ENCODE measurements around the gene RCBTB2. TPM values are rescaled to one million over a fixed set of nuclear protein-coding genes. Genes with fewer than 3 reads are reported as not detected.

RCBTB2 gene
- total and polyA plus RNA-seq, 2 donors (not counting 3 experiments of a cell fraction or from before 2014, with no cell fraction given) = 10.7 to 12.6 TPM

DNA sequence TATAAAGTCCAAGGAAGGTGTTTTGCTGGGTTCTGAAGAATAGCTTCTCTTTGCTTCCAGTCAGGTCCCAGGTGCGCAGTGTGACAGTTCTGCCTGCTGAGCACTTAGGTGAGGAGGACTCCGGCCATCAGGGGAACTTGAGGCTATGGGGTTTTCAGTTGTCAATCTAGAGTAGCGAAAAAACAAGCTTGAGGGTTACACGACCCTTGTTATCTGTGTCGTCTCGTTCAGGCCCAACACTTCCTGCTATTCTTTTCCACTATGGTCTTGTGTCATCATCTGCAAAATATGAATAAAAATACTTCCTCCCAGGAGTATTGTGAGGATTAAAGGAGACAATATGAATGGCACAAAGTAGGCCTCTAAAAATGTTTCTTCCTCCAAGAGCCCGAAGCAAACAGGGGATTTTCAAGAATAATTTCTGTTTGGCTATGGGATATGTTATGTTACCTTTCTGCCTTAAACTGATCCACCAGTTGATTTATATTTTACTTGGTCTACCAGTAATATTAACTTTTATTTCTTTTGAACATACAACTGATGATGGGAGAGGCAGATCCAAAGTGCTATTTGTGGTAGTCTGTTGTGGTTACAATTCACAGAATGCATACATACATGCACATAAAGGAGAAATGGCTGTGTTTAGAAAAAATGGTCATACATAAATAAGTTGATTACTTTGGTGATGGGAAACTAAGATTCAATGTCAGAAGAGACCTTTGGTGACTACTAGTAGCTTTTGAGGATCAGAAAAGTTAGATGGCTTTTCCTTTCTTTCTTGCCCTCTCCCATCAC lies 40.5 kb upstream of the RCBTB2 start:
- Histone ChIP-seq H3K4me2 (ENCODE audit: insufficient read depth, low read length) (peak overlapping the region; percentile 3), H2AFZ (ENCODE audit: low read depth, low read length) (peak overlapping the region; percentile 14), H3K27ac (ENCODE audit: insufficient read depth, low read depth, low read length) (no peak overlapping the region), H3K4me1 (ENCODE audit: control insufficient read depth, extremely low read depth, insufficient read depth, low read length) (peaks cover 9% of the 10 kb centered on the region), H3K27me3 (ENCODE audit: control insufficient read depth in 2 of 2, insufficient read depth in 2 of 2, low read length in 2 of 2) (no peaks in the 10 kb centered on the region), H3K36me3 (ENCODE audit: control insufficient read depth in 2 of 2, extremely low read depth in 1 of 2, insufficient read depth in 2 of 2, low read length in 2 of 2) (no peaks in the 10 kb centered on the region), H3K9me3 (replicated peaks; ENCODE audit: control insufficient read depth, insufficient read depth, low read length) (no peaks in the 10 kb centered on the region), H3K4me3 (replicated peaks in 1 of 3; ENCODE audit: insufficient read depth in 1 of 3, low read depth in 1 of 3, low read length in 3 of 3) (no peak overlapping the region), H3K9ac (replicated peaks; ENCODE audit: extremely low read depth, insufficient read depth, low read length) (no peak overlapping the region), H3K9me1 (replicated peaks; ENCODE audit: control insufficient read depth, extremely low read depth, insufficient read depth, low read length) (no peaks in the 10 kb centered on the region), H4K20me1 (replicated peaks; ENCODE audit: control insufficient read depth, extremely low read depth, insufficient read depth, low read length) (no peaks in the 10 kb centered on the region), H3K79me2 (ENCODE audit: control insufficient read depth, insufficient read depth, low read length) (no peaks in the 10 kb centered on the region)
- peak; percentile 77 for DNase-seq (ENCODE audit: low read depth, low spot score)
- CTCF ChIA-PET = interaction anchor here (1.0 to 1.1 kb wide), 3 partner anchors 31 to 242 kb away, joined by 3 to 4 read pairs (median 3); no protein-coding TSS in a partner anchor
- BruUV-seq (replicated peaks) = no TSS peak
- POLR2A ChIA-PET = interaction anchor here (0.7 kb wide), 1 partner anchor 9 kb away, joined by 3 read pairs; no protein-coding TSS in a partner anchor
- TF ChIP-seq JUN (IDR thresholded peaks at IDR 0.05; ENCODE audit: borderline replicate concordance, insufficient read depth, insufficient read length, low read depth) (peak; percentile 4), GATA2 (IDR thresholded peaks at IDR 0.05; ENCODE audit: insufficient read depth, insufficient read length, low read depth, low read length) (peak; percentile 57), POLR2AphosphoS5 (IDR thresholded peaks at IDR 0.05; ENCODE audit: insufficient read depth, low read depth, low read length) (no peak)
- TF ChIP-seq, protein P1, sequence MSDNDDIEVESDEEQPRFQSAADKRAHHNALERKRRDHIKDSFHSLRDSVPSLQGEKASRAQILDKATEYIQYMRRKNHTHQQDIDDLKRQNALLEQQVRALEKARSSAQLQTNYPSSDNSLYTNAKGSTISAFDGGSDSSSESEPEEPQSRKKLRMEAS (IDR thresholded peaks at IDR 0.05; ENCODE audit: insufficient read depth, insufficient read length) = no peak
- intact Hi-C loops (cut with micrococcal nuclease) (loop anchor here (2.0 kb wide), 1 partner anchor 79 kb away; no protein-coding TSS in a partner anchor), dilution Hi-C loops (cut with MboI; ENCODE audit: extremely low pct_ligation_motif_present, low sequenced_read_pairs) (no loop called here)
- FAIRE-seq = peak; percentile 95

All from endothelial cell of umbilical vein (primary cell).